Measurements from ENCODE around the gene TMEM171. TPM values are rescaled to one million over a fixed set of nuclear protein-coding genes. Genes with fewer than 3 reads are reported as not detected.

The TMEM171 gene
- total and polyA plus RNA-seq, 2 donors (not counting 1 experiment from before 2014, with no cell fraction given), result not detected

GRCh38 chr5:73157414-73158303 is 37.3 kb downstream of the TMEM171 start:
- no peaks in the 10 kb centered on the region for H3K9me3 Mint-ChIP-seq (ENCODE audit: insufficient read depth)
- no peak overlapping the region for H3K27ac Mint-ChIP-seq
- H3K4me3 Mint-ChIP-seq, result no peak overlapping the region
- WGBS (ENCODE audit: insufficient coverage), result 77% methylated on average over 3 of the region's 6 CpGs
- DNase-seq (no peak), ATAC-seq (ENCODE audit: low read depth) (no peak)
- peaks cover 9 to 23% of the 10 kb centered on the region in 2 donors for H3K4me1 ChIP-seq (ENCODE audit: control insufficient read depth in 2 of 2, insufficient read depth in 2 of 2, low read length in 2 of 2)
- ChIA-PET POLR2A (no interaction called here), CTCF (no interaction called here)
- H3K9me3 ChIP-seq (ENCODE audit: control extremely low read depth in 1 of 3, control insufficient read depth in 2 of 3, insufficient read depth in 1 of 3, low read length in 2 of 3), result peaks cover 0 to 17% (median 0%) of the 10 kb centered on the region in 3 donors
- no peaks in the 10 kb centered on the region for H3K79me2 ChIP-seq (ENCODE audit: control insufficient read depth, insufficient read depth, low read length)
- no peak overlapping the region for H3K27ac ChIP-seq (ENCODE audit: low read length in 2 of 2)
- TF ChIP-seq, protein P1, sequence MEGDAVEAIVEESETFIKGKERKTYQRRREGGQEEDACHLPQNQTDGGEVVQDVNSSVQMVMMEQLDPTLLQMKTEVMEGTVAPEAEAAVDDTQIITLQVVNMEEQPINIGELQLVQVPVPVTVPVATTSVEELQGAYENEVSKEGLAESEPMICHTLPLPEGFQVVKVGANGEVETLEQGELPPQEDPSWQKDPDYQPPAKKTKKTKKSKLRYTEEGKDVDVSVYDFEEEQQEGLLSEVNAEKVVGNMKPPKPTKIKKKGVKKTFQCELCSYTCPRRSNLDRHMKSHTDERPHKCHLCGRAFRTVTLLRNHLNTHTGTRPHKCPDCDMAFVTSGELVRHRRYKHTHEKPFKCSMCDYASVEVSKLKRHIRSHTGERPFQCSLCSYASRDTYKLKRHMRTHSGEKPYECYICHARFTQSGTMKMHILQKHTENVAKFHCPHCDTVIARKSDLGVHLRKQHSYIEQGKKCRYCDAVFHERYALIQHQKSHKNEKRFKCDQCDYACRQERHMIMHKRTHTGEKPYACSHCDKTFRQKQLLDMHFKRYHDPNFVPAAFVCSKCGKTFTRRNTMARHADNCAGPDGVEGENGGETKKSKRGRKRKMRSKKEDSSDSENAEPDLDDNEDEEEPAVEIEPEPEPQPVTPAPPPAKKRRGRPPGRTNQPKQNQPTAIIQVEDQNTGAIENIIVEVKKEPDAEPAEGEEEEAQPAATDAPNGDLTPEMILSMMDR (IDR thresholded peaks at IDR 0.05), result no peak
- TF ChIP-seq EZH2 (IDR thresholded peaks at IDR 0.05; ENCODE audit: borderline replicate concordance, insufficient read depth, low read depth, low read length, poor library complexity, severe bottlenecking), result no peak
- no peaks in the 10 kb centered on the region for H4K20me1 ChIP-seq (ENCODE audit: control insufficient read depth, insufficient read depth, low read length, poor library complexity, severe bottlenecking)
- no peak overlapping the region for H3K9ac ChIP-seq (ENCODE audit: low read length)
- peaks cover 27% of the 10 kb centered on the region for H3K4me1 Mint-ChIP-seq
- intact Hi-C loops (cut with micrococcal nuclease), result no loop called here
- H3K4me2 ChIP-seq (replicated peaks; ENCODE audit: low read depth, low read length, poor library complexity, severe bottlenecking), result no peak overlapping the region
- no peak overlapping the region for H3K4me3 ChIP-seq (ENCODE audit: control extremely low read depth in 1 of 5, extremely low read depth in 1 of 5, insufficient read depth in 1 of 5, low read depth in 2 of 5, low read length in 4 of 5)
- peaks cover 0 to 57% (median 50%) of the 10 kb centered on the region in 4 experiments for H3K27me3 ChIP-seq (replicated peaks in 1 of 4; ENCODE audit: control extremely low read depth in 1 of 4, control insufficient read depth in 3 of 4, insufficient read depth in 4 of 4, low read length in 3 of 4)
- H3K36me3 ChIP-seq (replicated peaks in 1 of 2; ENCODE audit: control extremely low read depth in 1 of 2, control insufficient read depth in 1 of 2, extremely low read depth in 1 of 2, insufficient read depth in 2 of 2, low read length in 1 of 2), result no peaks in the 10 kb centered on the region
- H2AFZ ChIP-seq (ENCODE audit: insufficient read depth, low read depth, low read length, poor library complexity, severe bottlenecking), result no peak overlapping the region
- H3K27me3 Mint-ChIP-seq, result peaks cover 70% of the 10 kb centered on the region

DNA sequence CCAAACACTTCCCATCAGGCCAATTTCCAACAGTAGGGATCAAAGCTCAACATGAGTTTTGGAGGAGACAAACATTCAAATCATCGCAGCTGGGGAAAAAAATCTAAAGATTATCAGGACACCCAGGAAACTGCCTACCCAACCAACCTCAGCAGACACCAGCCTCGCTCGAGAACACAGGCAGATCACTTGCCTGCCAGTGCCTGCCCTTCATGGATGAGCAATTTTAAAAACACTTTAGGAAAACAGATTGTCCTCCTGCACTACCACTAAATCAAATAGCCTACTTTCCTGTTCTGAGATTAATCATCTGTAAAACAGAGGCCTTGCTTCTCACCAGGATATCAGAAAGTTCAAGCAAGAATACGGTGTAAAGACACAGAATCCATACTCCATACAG is 37.9 kb downstream of the TMEM171 start:
- peaks cover 0 to 62% (median 52%) of the 10 kb centered on the region in 4 experiments for H3K27me3 ChIP-seq (replicated peaks in 1 of 4; ENCODE audit: control extremely low read depth in 1 of 4, control insufficient read depth in 3 of 4, insufficient read depth in 4 of 4, low read length in 3 of 4)
- TF ChIP-seq, protein P1 (IDR thresholded peaks at IDR 0.05), result no peak
- TF ChIP-seq EZH2 (IDR thresholded peaks at IDR 0.05; ENCODE audit: borderline replicate concordance, insufficient read depth, low read depth, low read length, poor library complexity, severe bottlenecking), result no peak
- H3K9me3 ChIP-seq (ENCODE audit: control extremely low read depth in 1 of 3, control insufficient read depth in 2 of 3, insufficient read depth in 1 of 3, low read length in 2 of 3), result peaks cover 0 to 17% (median 1%) of the 10 kb centered on the region in 3 donors
- no peak for DNase-seq
- no peaks in the 10 kb centered on the region for H3K36me3 ChIP-seq (replicated peaks in 1 of 2; ENCODE audit: control extremely low read depth in 1 of 2, control insufficient read depth in 1 of 2, extremely low read depth in 1 of 2, insufficient read depth in 2 of 2, low read length in 1 of 2)
- no peak overlapping the region for H3K4me2 ChIP-seq (replicated peaks; ENCODE audit: low read depth, low read length, poor library complexity, severe bottlenecking)
- CTCF ChIA-PET, result no interaction called here
- no peak overlapping the region for H3K27ac ChIP-seq (ENCODE audit: low read length in 2 of 2)
- no peak overlapping the region for H2AFZ ChIP-seq (ENCODE audit: insufficient read depth, low read depth, low read length, poor library complexity, severe bottlenecking)
- no peak overlapping the region for H3K4me3 ChIP-seq (ENCODE audit: control extremely low read depth in 1 of 5, extremely low read depth in 1 of 5, insufficient read depth in 1 of 5, low read depth in 2 of 5, low read length in 4 of 5)
- ATAC-seq (ENCODE audit: low read depth), result no peak
- H3K27ac Mint-ChIP-seq, result no peak overlapping the region
- H3K4me1 Mint-ChIP-seq, result peaks cover 25% of the 10 kb centered on the region
- no peaks in the 10 kb centered on the region for H3K9me3 Mint-ChIP-seq (ENCODE audit: insufficient read depth)
- H3K4me1 ChIP-seq (ENCODE audit: control insufficient read depth in 2 of 2, insufficient read depth in 2 of 2, low read length in 2 of 2), result peaks cover 9 to 23% of the 10 kb centered on the region in 2 donors
- H3K9ac ChIP-seq (ENCODE audit: low read length), result no peak overlapping the region
- no peaks in the 10 kb centered on the region for H3K79me2 ChIP-seq (ENCODE audit: control insufficient read depth, insufficient read depth, low read length)
- H3K27me3 Mint-ChIP-seq, result peaks cover 69% of the 10 kb centered on the region
- POLR2A ChIA-PET, result no interaction called here
- no peaks in the 10 kb centered on the region for H4K20me1 ChIP-seq (ENCODE audit: control insufficient read depth, insufficient read depth, low read length, poor library complexity, severe bottlenecking)
- no peak overlapping the region for H3K4me3 Mint-ChIP-seq
- 49% methylated on average over 3 of the region's 4 CpGs for WGBS (ENCODE audit: insufficient coverage)
- intact Hi-C loops (cut with micrococcal nuclease), result no loop called here

All from B cell (primary cell).